Measurements from ENCODE around the gene ATF5. TPM values are rescaled to one million over a fixed set of nuclear protein-coding genes. Genes with fewer than 3 reads are reported as not detected.

The ATF5 gene
- total RNA-seq, 1 donor from 2014 or later = 20.1 TPM

DNA sequence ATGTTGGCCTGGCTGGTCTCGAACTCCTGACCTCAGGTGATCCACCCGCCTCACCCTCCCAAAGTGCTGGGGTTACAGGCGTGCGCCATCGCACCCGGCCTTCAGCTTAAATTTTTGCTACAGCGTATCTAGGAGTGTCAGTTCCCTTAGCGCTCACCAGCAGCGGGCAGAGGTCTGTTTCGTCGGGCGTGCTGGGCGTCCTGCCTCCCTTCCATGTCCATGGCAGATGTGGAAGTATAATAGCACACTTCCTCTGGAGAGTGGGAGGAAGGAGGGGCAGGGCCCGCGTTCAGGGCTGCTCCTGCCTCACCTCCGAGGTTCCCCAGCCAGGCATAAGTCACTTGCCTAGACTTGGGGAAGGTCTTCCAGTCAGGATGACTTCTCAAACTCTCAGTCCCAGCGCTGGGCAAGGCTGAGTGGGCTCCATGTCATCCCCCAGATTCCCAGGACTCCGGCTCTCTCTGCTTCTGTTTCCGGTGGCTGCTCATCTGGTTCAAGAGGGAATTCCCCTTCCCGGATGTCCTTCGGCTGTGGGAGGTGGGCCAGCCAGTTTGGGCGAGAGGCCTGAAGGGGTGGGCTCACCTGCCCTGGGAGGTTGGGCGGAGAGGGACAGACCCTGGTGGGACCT, 41.9 kb upstream of the ATF5 start:
- no peaks in the 10 kb centered on the region for H3K9me3 Mint-ChIP-seq (ENCODE audit: unreplicated experiment)
- H3K27me3 Mint-ChIP-seq (ENCODE audit: unreplicated experiment) = peaks cover 2% of the 10 kb centered on the region
- H3K4me1 Mint-ChIP-seq (ENCODE audit: unreplicated experiment) = peaks cover 8% of the 10 kb centered on the region
- no peak overlapping the region for H3K4me3 Mint-ChIP-seq (ENCODE audit: unreplicated experiment)
- no peak for TF ChIP-seq CTCF (IDR thresholded peaks at IDR 0.05)
- no peak overlapping the region for H3K27ac Mint-ChIP-seq (ENCODE audit: unreplicated experiment)
- DNase-seq (ENCODE audit: extremely low spot score, unreplicated experiment) = no peak
- peaks cover 21% of the 10 kb centered on the region for H3K36me3 Mint-ChIP-seq (ENCODE audit: unreplicated experiment)

DNA sequence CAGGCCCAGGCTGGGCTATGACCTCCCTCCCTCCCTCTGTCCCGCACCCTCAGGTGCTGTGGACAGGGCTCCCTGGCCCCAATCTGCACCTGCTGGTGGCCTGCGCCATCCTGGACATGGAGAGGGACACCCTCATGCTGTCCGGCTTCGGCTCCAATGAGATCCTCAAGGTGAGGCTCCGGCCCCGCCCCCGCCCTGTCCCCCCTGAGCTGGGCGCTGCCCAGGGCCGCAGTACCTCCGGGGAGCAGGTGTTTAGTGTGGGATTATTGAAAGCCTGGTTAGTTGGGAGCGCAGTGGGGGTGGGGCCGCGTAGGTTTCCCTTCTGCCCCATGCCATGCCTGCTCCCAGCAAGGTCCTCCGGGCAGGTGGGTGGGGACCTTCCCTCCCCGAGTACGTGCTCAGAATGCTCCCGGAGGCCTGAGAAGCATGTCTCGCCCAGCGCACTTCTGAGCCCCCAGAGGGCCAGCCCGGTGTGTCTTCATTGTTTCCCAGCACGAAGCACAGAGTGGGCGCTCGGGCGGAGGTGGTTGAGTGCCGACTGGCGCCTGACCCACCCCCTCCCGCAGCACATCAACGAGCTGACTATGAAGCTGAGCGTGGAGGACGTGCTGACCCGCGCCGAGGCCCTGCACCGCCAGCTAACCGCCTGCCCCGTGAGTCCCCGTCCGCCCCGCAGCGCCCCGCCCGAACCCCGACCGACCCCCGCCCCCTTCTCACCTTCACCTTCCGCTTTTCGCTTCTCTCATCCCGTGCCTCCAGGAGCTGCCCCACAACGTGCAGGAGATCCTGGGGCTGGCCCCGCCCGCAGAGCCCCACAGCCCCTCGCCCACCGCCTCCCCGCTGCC, 41.1 kb upstream of the ATF5 start:
- H3K9me3 Mint-ChIP-seq (ENCODE audit: unreplicated experiment) = no peaks in the 10 kb centered on the region
- no peak for DNase-seq (ENCODE audit: extremely low spot score, unreplicated experiment)
- H3K4me3 Mint-ChIP-seq (ENCODE audit: unreplicated experiment) = no peak overlapping the region
- TF ChIP-seq CTCF (IDR thresholded peaks at IDR 0.05) = no peak
- H3K27ac Mint-ChIP-seq (ENCODE audit: unreplicated experiment) = no peak overlapping the region
- H3K36me3 Mint-ChIP-seq (ENCODE audit: unreplicated experiment) = peaks cover 16% of the 10 kb centered on the region
- H3K4me1 Mint-ChIP-seq (ENCODE audit: unreplicated experiment) = peaks cover 8% of the 10 kb centered on the region
- peaks cover 6% of the 10 kb centered on the region for H3K27me3 Mint-ChIP-seq (ENCODE audit: unreplicated experiment)

DNA sequence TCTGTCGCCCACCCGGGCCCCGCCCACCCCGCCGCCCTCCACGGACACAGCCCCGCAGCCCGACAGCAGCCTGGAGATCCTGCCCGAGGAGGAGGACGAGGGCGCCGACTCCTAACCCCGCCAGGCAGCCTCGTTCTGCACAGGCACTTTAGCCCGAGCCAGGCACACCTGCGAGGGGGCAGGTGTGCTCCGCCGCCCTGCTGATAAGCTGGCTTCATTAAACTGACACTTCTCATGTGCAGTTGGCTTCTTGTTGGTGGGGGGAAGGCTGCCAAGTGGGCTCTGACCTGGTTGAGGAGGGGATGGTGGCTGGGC, 40.5 kb upstream of the ATF5 start:
- no peak for DNase-seq (ENCODE audit: extremely low spot score, unreplicated experiment)
- Mint-ChIP-seq H3K36me3 (ENCODE audit: unreplicated experiment) (peaks cover 11% of the 10 kb centered on the region), H3K9me3 (ENCODE audit: unreplicated experiment) (no peaks in the 10 kb centered on the region), H3K27ac (ENCODE audit: unreplicated experiment) (no peak overlapping the region), H3K27me3 (ENCODE audit: unreplicated experiment) (peaks cover 6% of the 10 kb centered on the region), H3K4me1 (ENCODE audit: unreplicated experiment) (peaks cover 8% of the 10 kb centered on the region), H3K4me3 (ENCODE audit: unreplicated experiment) (no peak overlapping the region)
- no peak for TF ChIP-seq CTCF (IDR thresholded peaks at IDR 0.05)

GRCh38 chr19:49889038-49889686, 39.8 kb upstream of the ATF5 start:
- DNase-seq (ENCODE audit: extremely low spot score, unreplicated experiment) = no peak

More at GRCh38 chr19:49889038-49889686, 39.8 kb upstream of the ATF5 start:
- Mint-ChIP-seq H3K4me1 (ENCODE audit: unreplicated experiment) (peaks cover 8% of the 10 kb centered on the region), H3K27me3 (ENCODE audit: unreplicated experiment) (peaks cover 6% of the 10 kb centered on the region), H3K9me3 (ENCODE audit: unreplicated experiment) (no peaks in the 10 kb centered on the region), H3K27ac (ENCODE audit: unreplicated experiment) (no peak overlapping the region), H3K36me3 (ENCODE audit: unreplicated experiment) (peaks cover 7% of the 10 kb centered on the region), H3K4me3 (ENCODE audit: unreplicated experiment) (no peak overlapping the region)
- no peak for TF ChIP-seq CTCF (IDR thresholded peaks at IDR 0.05)

Data from osteocyte (in vitro differentiated cells).